NCI-H510A (cell line): ENCODE measurements around the gene FAM184B.
A peak's percentile ranks its signal among the peaks of the same experiment; 100 is the strongest.
"Not testable (repeated sequence)": the region's sequence is repeated elsewhere in the genome, so short reads cannot be mapped to it uniquely, and the experiment has no call there.

ENCODE experiments used
- DNase-seq: peaks from one replicate; lab custom pipeline; 2025; lab: John Stamatoyannopoulos, UW

Gene FAM184B

GRCh38 chr4:17682222-17682566 is 99.2 kb downstream of the FAM184B start:
- DNase-seq = no peak

GRCh38 chr4:17681281-17682221 is 99.9 kb downstream of the FAM184B start:
- DNase-seq = no peak

- no peak for DNase-seq
Measured at GRCh38 chr4:17680559-17681280, 100.7 kb downstream of the FAM184B start.

GRCh38 chr4:17670423-17670822 is 111.0 kb downstream of the FAM184B start:
- DNase-seq = no peak

- peak; percentile 75 for DNase-seq
Measured at GRCh38 chr4:17667653-17668201, 113.7 kb downstream of the FAM184B start.

- DNase-seq = no peak
Measured at GRCh38 chr4:17667253-17667652, 114.2 kb downstream of the FAM184B start.

- no peak for DNase-seq
Measured at GRCh38 chr4:17665852-17666251, 115.6 kb downstream of the FAM184B start.

GRCh38 chr4:17665346-17665745 is 116.1 kb downstream of the FAM184B start:
- DNase-seq = no peak

GRCh38 chr4:17664755-17665154 is 116.7 kb downstream of the FAM184B start:
- no peak for DNase-seq

GRCh38 chr4:17662694-17663093 is 118.7 kb downstream of the FAM184B start:
- DNase-seq = no peak

GRCh38 chr4:17659196-17659595 is 122.2 kb downstream of the FAM184B start:
- not testable (repeated sequence) for DNase-seq

GRCh38 chr4:17657849-17658248 is 123.6 kb downstream of the FAM184B start:
- no peak for DNase-seq

GRCh38 chr4:17657090-17657489 is 124.3 kb downstream of the FAM184B start:
- DNase-seq = no peak

- no peak for DNase-seq
Measured at GRCh38 chr4:17654701-17655100, 126.7 kb downstream of the FAM184B start.

GRCh38 chr4:17650406-17650805 is 131.0 kb downstream of the FAM184B start:
- DNase-seq = no peak

GRCh38 chr4:17647927-17648326 is 133.5 kb downstream of the FAM184B start:
- no peak for DNase-seq

- DNase-seq = no peak
Measured at GRCh38 chr4:17647176-17647806, 134.1 kb downstream of the FAM184B start.

GRCh38 chr4:17646693-17647092 is 134.7 kb downstream of the FAM184B start:
- no peak for DNase-seq

GRCh38 chr4:17642398-17642783 is 139.0 kb downstream of the FAM184B start:
- no peak for DNase-seq

- DNase-seq = no peak
Measured at GRCh38 chr4:17639136-17639535, 142.3 kb downstream of the FAM184B start.

- peak; percentile 41 for DNase-seq
Measured at GRCh38 chr4:17636696-17637622, 144.5 kb downstream of the FAM184B start.
